Measurements from ENCODE around the gene GRM4. TPM values are rescaled to one million over a fixed set of nuclear protein-coding genes. Genes with fewer than 3 reads are reported as not detected.

GRM4 gene
- total and polyA plus RNA-seq, 10 donors: 0.02 to 0.26 (median 0.09) TPM; not detected in 3

GRCh38 chr6:34015586-34015985, 130.3 kb downstream of the GRM4 start:
- H3K4me1 ChIP-seq: no peaks in the 10 kb centered on the region
- no peak for TF ChIP-seq POLR2AphosphoS5 (IDR thresholded peaks at IDR 0.05)
- TF ChIP-seq CTCF (IDR thresholded peaks at IDR 0.05 in 8 of 11, conservative IDR thresholded peaks at IDR 0.05 in 3 of 11): no peak
- no peak for TF ChIP-seq POLR2A (IDR thresholded peaks at IDR 0.05)
- no peak overlapping the region for H3K4me3 ChIP-seq
- H3K27me3 ChIP-seq (replicated peaks in 1 of 7): peaks cover 0 to 9% (median 0%) of the 10 kb centered on the region in 7 donors
- WGBS, 5 donors: 66 to 81% (median 71%) methylated on average over 6 of the region's 6 CpGs
- no peak for DNase-seq
- H3K9me3 ChIP-seq: peaks cover 0 to 13% (median 0%) of the 10 kb centered on the region in 8 donors
- intact Hi-C loops (cut with DNase I; ENCODE audit: low total_unique reads): no loop called here
- no peak overlapping the region for H3K27ac ChIP-seq
- no peaks in the 10 kb centered on the region for H3K36me3 ChIP-seq

GRCh38 chr6:34011264-34011663, 134.6 kb downstream of the GRM4 start:
- DNase-seq: peak; percentile 17
- intact Hi-C loops (cut with DNase I; ENCODE audit: low total_unique reads): no loop called here
- peaks cover 0 to 18% (median 0%) of the 10 kb centered on the region in 7 donors for H3K27me3 ChIP-seq (replicated peaks in 1 of 7)

GRCh38 chr6:34005901-34006531, 139.9 kb downstream of the GRM4 start:
- WGBS, 5 donors: 55 to 77% (median 68%) methylated on average over 8 of the region's 8 CpGs
- Histone ChIP-seq H3K27ac (no peak overlapping the region), H3K36me3 (no peaks in the 10 kb centered on the region), H3K9me3 (peaks cover 0 to 3% (median 0%) of the 10 kb centered on the region in 8 donors), H3K27me3 (replicated peaks in 1 of 7) (peaks cover 0 to 30% (median 0%) of the 10 kb centered on the region in 7 donors), H3K4me1 (no peaks in the 10 kb centered on the region), H3K4me3 (no peak overlapping the region)
- DNase-seq: peak; percentile 29
- intact Hi-C loops (cut with DNase I; ENCODE audit: low total_unique reads): no loop called here
- no peak for TF ChIP-seq POLR2A (IDR thresholded peaks at IDR 0.05)
- TF ChIP-seq POLR2AphosphoS5 (IDR thresholded peaks at IDR 0.05): no peak
- TF ChIP-seq CTCF (IDR thresholded peaks at IDR 0.05 in 8 of 11, conservative IDR thresholded peaks at IDR 0.05 in 3 of 11): no peak

More at GRCh38 chr6:34011264-34011663, 134.6 kb downstream of the GRM4 start:
- no peak for TF ChIP-seq CTCF (IDR thresholded peaks at IDR 0.05 in 8 of 11, conservative IDR thresholded peaks at IDR 0.05 in 3 of 11)
- TF ChIP-seq POLR2AphosphoS5 (IDR thresholded peaks at IDR 0.05): no peak
- TF ChIP-seq POLR2A (IDR thresholded peaks at IDR 0.05): no peak
- no peaks in the 10 kb centered on the region for H3K36me3 ChIP-seq
- no peak overlapping the region for H3K4me3 ChIP-seq
- WGBS, 5 donors: 54 to 65% (median 63%) methylated on average over 5 of the region's 5 CpGs
- peaks cover 0 to 4% (median 0%) of the 10 kb centered on the region in 8 donors for H3K9me3 ChIP-seq
- no peak overlapping the region for H3K27ac ChIP-seq
- H3K4me1 ChIP-seq: no peaks in the 10 kb centered on the region

- DNase-seq: no peak
- intact Hi-C loops (cut with DNase I; ENCODE audit: low total_unique reads): no loop called here
- peaks cover 0 to 24% (median 0%) of the 10 kb centered on the region in 7 donors for H3K27me3 ChIP-seq (replicated peaks in 1 of 7)
- TF ChIP-seq POLR2A (IDR thresholded peaks at IDR 0.05): no peak
- TF ChIP-seq CTCF (IDR thresholded peaks at IDR 0.05 in 8 of 11, conservative IDR thresholded peaks at IDR 0.05 in 3 of 11): no peak
- no peak for TF ChIP-seq POLR2AphosphoS5 (IDR thresholded peaks at IDR 0.05)
- WGBS, 5 donors: 72 to 97% (median 87%) methylated on average over 1 of the region's 1 CpG
- no peak overlapping the region for H3K4me3 ChIP-seq
- peaks cover 0 to 3% (median 0%) of the 10 kb centered on the region in 8 donors for H3K9me3 ChIP-seq
- no peak overlapping the region for H3K27ac ChIP-seq
- no peaks in the 10 kb centered on the region for H3K4me1 ChIP-seq
- no peaks in the 10 kb centered on the region for H3K36me3 ChIP-seq
Observed at GRCh38 chr6:34004706-34005105, 141.2 kb downstream of the GRM4 start.
